Gastroesophageal sphincter (tissue), 3 donors: ENCODE measurements around the gene GSTT4.
"Not testable (repeated sequence)": the region's sequence is repeated elsewhere in the genome, so short reads cannot be mapped to it uniquely, and the experiment has no call there.

ENCODE experiments used
- CTCF ChIP-seq, 4 experiments: fragments of 200-600 bp in 2 of 4; fragments of 450-650 bp in 2 of 4; sonication (generic) in 1 of 4; IDR thresholded peaks; one replicate each; pipeline ENCODE4 v1.5.1; 2017 to 2019; ENCODE audit warnings: antibody characterized with exemption in 4 of 4, mild to moderate bottlenecking in 2 of 4, moderate library complexity in 2 of 4
- EP300 ChIP-seq: sonication (generic); formaldehyde crosslinking; IDR thresholded peaks from one replicate; pipeline ENCODE4 v1.6.1; 2017; ENCODE audit warnings: antibody characterized with exemption, mild to moderate bottlenecking

- not testable (repeated sequence) for TF ChIP-seq CTCF (IDR thresholded peaks at IDR 0.05); EP300
Observed at GRCh38 chr22:23954193-23954990, 50.9 kb downstream of the GSTT4 start.
